GM19463 (cell line): ENCODE measurements around the gene TRIM13.
A peak's percentile ranks its signal among the peaks of the same experiment; 100 is the strongest.
"Not testable (repeated sequence)": the region's sequence is repeated elsewhere in the genome, so short reads cannot be mapped to it uniquely, and the experiment has no call there.

ENCODE experiments used
- ATAC-seq: cut with Tn5 transposase; IDR thresholded peaks from one replicate; pipeline ENCODE4 v1.9.1; 2021; ENCODE audit warnings: mild to moderate bottlenecking, moderate library complexity; ENCODE audit not compliant: unreplicated experiment

The TRIM13 gene, protein sequence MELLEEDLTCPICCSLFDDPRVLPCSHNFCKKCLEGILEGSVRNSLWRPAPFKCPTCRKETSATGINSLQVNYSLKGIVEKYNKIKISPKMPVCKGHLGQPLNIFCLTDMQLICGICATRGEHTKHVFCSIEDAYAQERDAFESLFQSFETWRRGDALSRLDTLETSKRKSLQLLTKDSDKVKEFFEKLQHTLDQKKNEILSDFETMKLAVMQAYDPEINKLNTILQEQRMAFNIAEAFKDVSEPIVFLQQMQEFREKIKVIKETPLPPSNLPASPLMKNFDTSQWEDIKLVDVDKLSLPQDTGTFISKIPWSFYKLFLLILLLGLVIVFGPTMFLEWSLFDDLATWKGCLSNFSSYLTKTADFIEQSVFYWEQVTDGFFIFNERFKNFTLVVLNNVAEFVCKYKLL

DNA sequence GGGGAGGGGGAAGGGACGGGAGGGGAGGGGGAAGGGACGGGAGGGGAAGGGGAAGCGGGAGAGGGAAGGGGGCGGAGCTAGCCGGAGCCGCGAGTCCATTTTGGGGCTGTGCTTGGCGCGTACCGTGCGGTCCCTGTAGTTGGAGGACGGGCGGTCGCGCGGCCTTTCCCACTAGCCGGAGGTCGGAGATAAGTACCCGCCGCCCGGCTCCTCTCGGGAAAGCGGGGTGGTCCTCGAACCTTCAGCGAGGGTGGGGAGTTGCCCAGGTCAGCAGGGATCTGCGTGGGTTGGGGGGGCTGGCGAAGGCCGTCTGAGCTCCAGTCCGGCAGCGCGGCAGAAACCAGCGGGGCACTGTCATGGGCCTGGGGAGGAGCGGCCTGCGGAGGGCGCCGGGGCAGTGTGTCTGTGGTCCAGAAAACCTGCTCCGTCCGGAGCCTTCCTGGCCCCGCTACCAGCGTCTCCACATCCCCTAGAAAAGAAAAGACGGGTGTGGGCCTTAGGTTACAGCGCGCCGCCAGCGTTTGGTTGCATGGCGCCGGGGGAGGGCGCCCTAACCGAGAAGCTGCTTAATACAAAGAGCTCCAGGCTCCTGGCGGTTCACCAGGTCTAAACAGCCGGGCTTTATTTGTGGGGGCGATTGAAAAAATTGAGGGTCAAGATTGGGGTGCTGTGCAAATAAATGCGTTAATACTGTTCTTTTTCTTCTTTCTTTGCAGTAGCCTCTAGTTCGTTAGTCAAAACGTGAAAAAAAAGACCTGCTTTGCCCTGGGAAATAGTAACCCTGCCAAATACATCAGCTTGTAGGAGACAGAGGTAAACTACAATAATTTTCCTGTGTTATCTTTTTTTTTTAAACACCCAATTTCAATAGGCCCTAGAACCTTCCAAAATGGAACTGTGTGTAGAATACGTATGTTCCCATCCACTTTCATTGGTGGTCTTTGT is at the start of gene TRIM13:
Gene TRIM13, plus strand, starts transcription at position 92 of the 945 bp plus-strand sequence. CDS start 14,899 bp downstream, outside the sequence.
- ATAC-seq, result peak; percentile 71

DNA sequence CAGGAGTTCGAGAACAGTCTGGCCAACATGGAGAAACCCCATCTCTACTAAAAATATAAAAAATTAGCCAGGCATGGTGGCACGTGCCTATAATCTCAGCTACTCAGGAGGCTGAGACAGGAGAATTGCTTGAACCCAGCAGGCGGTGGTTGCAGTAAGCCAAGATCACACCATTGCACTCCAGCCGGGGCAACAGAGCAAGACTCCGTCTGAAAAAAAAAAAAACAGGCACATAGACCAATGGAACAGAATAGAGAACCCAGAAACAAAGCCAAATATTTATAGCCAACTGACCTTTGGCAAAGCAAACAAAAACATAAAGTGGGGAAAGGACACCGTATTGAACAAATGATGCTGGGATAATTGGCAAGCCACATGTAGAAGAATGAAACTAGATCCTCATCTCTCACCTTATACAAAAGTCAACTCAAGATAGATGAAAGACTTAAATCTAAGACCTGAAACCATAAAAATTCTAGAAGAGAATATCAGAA is 48.0 kb upstream of the TRIM13 start:
- not testable (repeated sequence) for ATAC-seq

DNA sequence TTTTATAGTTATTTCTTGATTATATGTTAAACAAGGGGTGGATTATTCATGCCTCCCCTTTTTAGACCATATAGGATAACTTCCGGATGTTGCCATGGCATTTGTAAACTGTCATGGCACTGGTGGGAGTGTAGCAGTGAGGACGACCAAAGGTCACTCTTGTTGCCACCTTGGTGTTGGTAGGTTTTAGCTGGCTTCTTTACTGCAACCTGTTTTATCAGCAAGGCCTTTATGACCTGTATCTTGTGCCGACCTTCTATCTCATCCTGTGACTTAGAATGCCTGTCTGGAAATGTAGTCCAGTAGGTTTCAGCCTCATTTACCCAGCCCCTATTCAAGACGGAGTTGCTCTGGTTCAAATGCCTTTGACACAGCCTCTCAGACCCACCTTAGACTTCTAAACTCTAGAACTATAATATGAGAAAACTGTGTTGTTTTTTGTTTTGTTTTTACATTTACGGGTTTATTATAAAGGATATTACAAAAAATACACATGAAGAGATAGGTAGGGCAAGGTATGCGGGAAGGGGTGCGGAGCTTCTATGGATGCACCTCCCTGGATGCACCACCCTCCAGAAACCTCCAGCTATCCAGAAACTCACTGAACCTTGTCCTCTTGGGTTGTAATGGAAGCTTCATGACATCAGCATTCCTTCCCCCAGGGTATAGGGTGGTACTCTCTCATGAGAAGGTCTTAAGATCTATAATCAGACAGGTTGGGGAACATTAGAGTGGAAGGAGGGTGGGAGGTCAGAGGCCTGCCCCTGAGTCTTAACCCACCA is 44.9 kb upstream of the TRIM13 start:
- no peak for ATAC-seq

DNA sequence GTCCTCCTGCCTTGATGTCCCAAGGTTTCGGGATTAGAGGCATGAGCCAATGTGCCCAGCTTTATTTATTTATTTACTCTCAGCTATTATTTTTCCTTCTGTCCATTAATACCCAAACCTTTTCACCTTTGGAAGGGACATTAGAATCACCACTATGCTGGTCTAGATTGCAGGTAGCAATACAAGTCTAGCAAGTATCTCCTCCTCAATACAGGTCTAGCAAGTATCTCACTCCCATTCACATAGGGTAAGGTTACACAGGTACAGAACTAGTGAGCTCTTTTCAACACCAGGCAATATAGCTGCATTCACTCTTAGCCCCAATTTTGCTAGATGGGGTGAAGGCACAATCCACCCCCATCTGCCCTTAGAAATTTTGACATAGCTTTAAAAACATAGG is 43.3 kb upstream of the TRIM13 start:
- ATAC-seq, result no peak

DNA sequence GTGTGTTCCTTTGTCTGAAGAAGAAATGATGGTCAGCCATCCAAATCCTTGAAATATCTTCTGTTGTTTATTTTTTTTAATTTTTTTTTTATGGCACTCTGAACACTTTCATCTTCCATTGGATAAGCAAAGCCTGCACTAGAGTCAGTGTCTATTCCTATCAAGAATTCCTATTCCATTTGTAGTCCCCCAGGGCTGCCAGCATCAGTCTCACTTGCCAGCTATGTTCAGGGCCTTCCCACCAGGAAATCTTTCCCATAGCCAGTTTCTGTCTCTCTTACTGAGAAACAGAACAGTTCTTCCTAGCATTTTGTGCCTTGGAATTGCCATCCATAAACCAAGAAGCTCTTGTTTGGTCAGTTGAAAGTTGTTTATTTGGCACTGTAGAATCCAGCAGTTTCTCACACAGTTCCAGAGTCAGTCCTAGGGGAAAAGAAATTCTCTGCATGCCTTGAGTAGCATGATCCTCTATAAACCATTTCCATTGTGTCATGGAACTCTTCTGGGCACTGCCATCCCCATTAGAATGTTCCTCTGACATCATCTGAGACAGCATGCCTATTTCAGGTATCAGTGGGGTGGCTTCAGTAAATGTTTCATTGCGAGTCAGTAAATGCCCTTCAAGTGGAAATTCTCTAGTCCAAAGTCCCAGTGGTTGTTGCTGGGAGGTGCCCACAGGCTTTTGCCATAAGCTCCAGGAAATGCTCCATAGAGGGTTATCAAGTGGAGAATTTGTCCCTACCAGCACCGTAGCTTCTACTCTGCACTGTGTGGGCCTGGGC is 42.0 kb upstream of the TRIM13 start:
- ATAC-seq, result no peak

GRCh38 chr13:49956131-49956530 is 40.7 kb upstream of the TRIM13 start:
- no peak for ATAC-seq

GRCh38 chr13:49958321-49958720 is 38.5 kb upstream of the TRIM13 start:
- no peak for ATAC-seq

DNA sequence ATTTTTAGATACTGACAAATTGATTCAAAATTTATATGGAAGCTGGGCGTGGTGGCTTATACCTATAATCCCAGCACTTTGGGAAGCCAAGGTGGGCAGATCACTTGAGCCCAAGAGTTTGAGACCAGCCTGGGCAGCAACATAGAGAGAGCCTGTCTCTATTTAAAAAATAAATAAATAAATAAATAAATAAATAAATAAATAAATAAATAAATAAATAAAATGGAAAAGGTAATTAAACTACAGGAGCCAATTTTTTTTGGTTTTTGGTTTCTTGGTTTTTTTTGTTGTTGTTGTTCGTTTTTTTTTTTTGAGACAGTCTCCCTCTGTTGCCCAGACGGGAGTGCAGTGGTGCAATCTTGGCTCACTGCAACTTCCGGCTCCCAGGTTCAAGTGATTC is 29.4 kb upstream of the TRIM13 start:
- ATAC-seq, result no peak

DNA sequence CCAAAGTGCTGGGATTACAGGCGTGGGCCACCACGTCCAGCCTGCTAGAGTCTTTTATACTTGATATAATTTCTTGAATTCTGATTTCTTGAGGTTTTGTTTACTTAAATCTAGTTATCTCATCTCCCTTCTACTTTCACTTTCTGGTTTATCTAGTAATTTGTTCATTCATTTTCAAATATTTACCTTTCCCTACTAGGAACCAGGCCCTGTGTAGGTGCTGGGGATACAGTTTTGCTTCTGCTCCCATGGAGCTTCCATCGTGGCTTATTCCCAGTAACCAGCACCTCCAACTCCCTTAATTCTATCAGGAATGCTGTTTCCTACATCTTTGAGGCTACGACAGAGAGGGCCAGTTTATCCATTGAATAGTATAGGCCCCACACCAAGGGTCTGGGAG is 24.1 kb upstream of the TRIM13 start:
- ATAC-seq, result no peak

- ATAC-seq, result no peak
Measured at GRCh38 chr13:49975826-49976225, 21.0 kb upstream of the TRIM13 start.

GRCh38 chr13:49976314-49977258 is 20.3 kb upstream of the TRIM13 start:
- ATAC-seq, result peak; percentile 71

DNA sequence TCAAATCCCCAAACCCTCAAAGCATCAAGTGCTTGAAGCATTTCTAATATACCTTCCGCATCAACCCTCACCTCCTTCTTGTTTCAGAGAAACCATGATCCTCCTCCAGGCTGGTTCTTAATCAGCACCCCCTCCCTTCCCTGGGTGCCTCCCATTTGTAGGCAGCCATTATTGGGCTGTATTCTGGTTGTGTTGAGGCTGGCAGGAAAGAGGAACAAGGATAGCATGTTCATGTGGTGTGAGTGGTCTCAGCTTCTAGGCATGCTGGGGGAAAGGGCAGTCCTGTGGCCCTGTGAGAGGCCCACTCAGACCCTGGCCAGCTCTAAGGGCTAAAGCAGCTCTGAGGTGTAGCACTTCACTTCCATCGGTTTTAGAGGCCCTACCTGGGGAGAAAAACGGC is 18.9 kb upstream of the TRIM13 start:
- no peak for ATAC-seq

GRCh38 chr13:49980266-49980665 is 16.6 kb upstream of the TRIM13 start:
- no peak for ATAC-seq

DNA sequence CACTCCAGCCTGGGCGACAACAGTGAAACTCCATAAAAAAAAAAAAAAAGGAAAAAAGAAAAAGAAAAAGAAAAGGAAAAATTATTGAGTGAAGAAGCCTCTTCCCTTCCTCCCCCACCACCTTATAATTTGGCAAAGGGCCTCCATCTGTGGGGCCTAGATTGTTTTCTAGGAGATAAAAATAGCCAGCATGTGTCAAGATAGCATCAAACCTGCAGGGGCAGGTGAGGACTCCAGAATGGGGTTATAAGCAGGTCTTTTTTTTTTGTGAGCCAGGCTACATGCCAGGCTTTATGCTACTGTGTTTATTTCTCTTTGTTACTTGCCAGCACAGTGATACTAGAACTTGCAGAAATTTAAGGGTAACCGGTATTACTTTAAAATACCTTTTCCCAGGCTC is 11.7 kb upstream of the TRIM13 start:
- no peak for ATAC-seq

DNA sequence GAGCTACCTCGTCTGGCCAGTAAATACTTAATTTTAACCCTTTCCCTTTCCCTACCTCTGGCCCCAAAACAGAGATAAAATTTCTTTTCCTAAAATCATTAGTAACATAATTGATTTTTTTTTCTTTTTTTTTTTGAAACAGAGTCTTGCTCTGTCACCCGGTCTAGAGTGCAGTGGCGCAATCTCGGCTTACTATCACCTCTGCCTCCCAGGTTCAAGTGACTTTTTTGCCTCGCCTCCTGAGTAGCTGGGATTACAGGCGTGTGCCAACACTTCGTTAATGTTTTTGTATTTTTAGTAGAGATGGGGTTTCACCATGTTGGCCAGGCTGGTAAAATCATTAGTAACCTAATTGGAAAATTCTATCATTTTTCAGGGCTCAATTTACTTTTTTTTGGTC is 10.4 kb upstream of the TRIM13 start:
- no peak for ATAC-seq

GRCh38 chr13:49990612-49991011 is 6.2 kb upstream of the TRIM13 start:
- not testable (repeated sequence) for ATAC-seq

DNA sequence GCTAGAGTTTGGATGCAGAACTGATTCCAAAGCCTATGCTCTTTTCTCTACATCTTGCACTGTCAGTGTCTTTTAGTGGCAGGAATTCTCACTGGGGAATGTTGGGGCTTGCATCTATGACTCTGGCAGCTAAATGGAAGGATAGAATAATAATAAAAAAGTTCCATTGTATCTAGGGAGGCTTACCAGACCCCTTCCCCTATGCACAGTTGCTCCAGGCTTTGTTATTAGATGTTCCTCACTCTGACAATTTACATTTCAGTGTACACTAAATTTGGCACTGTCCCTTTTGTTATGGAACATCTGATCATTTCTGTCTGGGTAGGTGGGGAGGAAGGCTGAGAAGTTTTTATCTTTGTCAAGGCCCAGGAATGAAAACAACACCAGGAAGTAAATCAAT is 3.7 kb upstream of the TRIM13 start:
- no peak for ATAC-seq

- no peak for ATAC-seq
Measured at GRCh38 chr13:49993666-49994065, 3.2 kb upstream of the TRIM13 start.

- ATAC-seq, result no peak
Measured at GRCh38 chr13:49995625-49996101, 1.2 kb upstream of the TRIM13 start.
